HG02943 (cell line): ENCODE measurements around the gene SPRYD3.
"Not testable (repeated sequence)": the region's sequence is repeated elsewhere in the genome, so short reads cannot be mapped to it uniquely, and the experiment has no call there.

ENCODE experiments used
- ATAC-seq: cut with Tn5 transposase; IDR thresholded peaks from one replicate; pipeline ENCODE4 v1.9.1; 2021; ENCODE audit warnings: mild to moderate bottlenecking, low read depth, moderate library complexity; ENCODE audit not compliant: unreplicated experiment

SPRYD3 gene

DNA sequence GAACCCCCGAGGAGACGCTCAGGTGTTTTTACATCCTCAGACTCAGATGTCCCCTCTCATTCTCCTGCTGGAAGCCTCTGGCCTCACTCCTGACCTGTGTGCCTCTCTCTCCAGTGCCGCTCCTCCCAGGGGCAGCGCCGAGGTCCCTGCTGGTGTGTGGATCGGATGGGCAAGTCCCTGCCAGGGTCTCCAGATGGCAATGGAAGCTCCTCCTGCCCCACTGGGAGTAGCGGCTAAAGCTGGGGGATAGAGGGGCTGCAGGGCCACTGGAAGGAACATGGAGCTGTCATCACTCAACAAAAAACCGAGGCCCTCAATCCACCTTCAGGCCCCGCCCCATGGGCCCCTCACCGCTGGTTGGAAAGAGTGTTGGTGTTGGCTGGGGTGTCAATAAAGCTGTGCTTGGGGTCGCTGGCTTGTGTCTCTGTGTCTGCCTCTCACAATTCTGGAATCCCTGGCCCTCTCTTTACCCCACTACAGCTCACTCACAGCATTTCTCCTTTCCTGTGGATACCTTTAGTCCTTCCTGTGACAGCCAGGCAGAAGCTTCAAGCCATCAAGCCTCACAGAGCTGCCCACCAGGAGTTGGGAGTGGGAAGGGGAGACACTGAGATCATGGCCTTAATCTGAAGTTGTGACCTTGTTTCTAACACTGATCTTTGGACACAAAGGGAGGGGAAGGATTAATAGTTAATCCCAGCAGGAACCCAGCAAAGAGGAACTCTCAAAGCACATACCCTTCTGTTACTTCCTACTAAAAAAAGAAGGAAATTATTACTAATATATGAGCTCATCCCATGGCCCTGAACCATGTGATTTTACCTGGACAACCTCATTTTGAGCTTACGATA is 23.0 kb upstream of the SPRYD3 start:
- no peak for ATAC-seq

DNA sequence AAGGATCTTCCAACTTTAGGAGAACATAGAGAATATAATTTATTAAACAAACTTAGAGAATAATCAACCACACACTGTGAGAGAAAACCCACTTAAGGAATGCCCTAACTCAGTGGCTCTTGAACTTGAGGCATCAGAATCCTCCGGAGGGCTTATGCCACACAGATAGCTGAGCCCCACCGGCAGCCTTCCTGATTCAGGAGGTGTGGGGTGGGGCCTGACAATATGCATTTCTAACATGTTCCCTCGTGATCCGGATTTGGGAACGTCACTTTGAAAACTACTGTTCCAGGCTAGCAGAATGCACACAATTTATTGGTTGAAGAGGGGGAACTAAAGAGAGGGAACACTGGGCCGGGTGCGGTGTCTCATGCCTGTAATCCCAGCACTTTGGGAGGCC is 22.1 kb upstream of the SPRYD3 start:
- ATAC-seq, result no peak

DNA sequence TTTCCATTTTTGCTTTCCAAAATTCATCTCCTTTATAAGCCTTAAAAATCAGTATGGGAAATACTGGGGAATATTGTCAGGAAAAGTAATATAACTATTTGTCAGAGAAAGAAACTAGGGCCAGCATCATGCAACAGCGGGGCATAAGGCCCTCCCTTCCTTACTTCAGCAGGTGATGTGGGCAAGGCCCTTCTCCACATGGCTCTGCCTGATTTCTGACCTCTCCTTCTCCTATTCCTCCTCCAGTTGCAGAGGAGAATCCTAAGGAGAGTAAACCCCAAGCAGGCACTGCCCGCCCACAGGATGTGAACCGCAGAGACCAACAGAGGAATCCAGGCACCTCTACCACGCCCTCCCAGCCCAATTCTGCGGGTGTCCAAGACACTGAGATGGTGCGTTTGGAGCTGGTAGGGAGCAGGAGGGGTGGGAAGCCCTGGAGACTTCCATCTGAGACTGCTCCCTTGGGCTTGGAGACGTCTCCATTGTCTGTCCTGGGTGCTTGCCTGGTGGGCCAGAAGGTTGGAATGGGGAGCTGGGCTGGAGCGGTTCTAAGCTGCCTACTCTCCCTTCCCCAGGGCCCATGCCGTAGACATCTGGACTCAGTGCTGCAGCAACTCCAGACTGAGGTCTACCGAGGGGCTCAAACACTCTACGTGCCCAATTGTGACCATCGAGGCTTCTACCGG is 21.4 kb upstream of the SPRYD3 start:
- ATAC-seq, result no peak

GRCh38 chr12:53099071-53099882 is 20.1 kb upstream of the SPRYD3 start:
- no peak for ATAC-seq

DNA sequence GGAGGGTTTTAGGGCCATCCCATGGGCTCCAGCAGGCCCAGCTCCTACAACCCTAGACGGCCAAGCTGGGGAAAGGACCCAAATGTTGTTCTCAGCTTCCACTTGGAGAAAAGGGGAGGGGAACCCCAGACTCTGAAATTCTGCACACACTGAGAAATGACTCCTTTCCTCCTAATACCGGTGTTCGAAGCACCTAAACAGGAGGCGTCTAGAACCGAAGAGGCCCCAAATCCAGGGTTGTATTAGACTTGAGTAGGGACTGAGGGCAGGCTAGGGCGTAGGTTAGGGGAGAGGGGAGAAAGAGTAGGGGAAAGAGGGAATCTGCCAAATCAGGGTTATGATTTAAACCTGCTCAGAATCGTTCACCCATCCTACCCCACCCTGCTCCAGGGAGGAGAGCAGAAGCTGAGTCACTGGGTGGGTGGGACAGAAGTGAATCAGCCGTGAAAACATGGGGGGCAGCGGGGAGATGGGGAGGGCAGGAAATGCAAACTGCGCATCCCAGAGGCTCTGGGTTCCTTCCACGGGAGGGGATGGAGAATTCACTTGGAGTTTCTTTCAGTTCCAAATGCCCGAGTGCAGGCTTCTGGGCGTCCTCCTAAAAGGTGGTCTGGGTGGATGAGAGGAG is 19.3 kb upstream of the SPRYD3 start:
- ATAC-seq, result no peak

DNA sequence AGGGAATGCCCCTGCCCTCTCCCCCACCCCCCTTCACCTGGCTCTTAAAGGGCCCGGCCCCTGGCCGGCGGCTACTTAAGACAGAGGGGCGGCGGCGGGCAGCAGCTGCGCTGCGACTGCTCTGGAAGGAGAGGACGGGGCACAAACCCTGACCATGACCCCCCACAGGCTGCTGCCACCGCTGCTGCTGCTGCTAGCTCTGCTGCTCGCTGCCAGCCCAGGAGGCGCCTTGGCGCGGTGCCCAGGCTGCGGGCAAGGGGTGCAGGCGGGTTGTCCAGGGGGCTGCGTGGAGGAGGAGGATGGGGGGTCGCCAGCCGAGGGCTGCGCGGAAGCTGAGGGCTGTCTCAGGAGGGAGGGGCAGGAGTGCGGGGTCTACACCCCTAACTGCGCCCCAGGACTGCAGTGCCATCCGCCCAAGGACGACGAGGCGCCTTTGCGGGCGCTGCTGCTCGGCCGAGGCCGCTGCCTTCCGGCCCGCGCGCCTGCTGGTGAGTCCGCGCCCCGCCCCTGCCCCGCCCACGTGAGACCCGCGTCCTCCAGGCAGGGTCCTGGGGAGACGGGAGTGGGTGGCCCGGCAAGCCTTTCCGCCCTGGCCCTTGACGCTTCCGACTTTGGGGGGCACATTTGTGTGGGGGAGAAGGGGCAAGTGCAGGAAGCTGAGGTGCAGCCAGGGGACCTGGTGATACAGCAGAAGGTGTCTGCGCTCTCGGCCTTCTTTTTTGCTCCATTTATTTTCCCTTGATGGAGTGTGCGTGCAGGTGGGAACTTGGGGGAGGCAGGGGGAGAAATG is 18.6 kb upstream of the SPRYD3 start, which contains the start of gene IGFBP6:
Gene IGFBP6 (plus strand): TSS at position 104 of the 790 bp plus-strand sequence. CDS start 51 bp downstream, at position 155.
- ATAC-seq, result no peak

GRCh38 chr12:53097207-53097563 is 18.0 kb upstream of the SPRYD3 start:
- no peak for ATAC-seq

GRCh38 chr12:53096759-53097158 is 17.6 kb upstream of the SPRYD3 start:
- ATAC-seq, result no peak

DNA sequence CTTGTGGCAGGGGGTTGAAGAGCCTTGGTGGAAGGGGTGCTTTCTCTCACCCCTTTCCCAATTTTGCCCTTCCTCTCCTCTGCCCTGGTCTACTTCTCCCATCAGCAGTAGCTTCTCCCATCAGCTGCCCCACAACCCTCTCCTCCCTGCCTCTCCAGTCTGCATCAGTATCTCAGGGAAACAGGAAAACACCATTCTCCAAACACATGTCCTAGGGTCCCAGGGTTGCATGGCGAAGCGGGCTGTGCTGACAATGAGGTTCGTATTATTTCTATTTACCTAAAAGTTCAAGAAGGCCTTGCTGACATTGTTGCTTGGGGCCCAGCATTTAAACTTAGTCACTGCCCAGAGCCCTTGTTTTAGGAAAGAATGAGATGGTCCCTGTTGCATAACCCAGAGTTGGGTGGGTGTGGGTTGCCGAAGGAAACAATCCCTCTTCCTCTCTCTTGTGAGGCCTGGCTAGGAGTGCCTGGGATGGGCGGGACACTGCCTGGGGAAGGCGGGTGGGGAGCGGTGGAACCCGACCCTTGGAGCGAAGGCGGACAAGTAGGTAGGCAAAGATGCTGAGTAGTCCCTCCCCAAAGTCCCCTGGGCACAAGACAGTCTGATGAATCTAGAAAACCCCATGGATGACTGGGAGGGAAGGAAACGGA is 17.0 kb upstream of the SPRYD3 start:
- ATAC-seq, result no peak

GRCh38 chr12:53095596-53095895 is 16.4 kb upstream of the SPRYD3 start:
- ATAC-seq, result not testable (repeated sequence)

- ATAC-seq, result not testable (repeated sequence)
These were observed 15.8 kb upstream of the SPRYD3 start for GRCh38 chr12:53094796-53095595.

DNA sequence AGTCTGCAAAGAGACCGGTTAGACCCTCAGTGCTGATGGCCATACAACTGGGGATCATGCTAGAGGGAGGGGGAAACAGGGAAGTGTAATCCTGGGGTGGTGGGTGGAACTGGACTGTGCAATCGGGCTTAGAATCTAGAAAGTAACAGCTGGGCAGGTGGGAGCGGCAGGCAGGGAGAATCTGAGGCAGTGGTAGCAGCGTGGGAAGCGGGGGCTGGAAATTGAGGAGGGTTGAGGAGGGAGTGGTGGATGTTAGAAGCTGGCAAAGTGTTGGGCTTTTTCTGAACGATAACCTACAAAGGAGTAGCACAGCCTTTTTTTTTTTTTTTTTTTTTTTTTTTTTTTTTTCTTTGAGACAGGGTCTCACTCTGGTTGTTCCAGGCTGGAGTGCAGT is 15.2 kb upstream of the SPRYD3 start:
- ATAC-seq, result no peak

- ATAC-seq, result no peak
These were observed 14.7 kb upstream of the SPRYD3 start for GRCh38 chr12:53093777-53094393.

- ATAC-seq, result no peak
These were observed 12.6 kb upstream of the SPRYD3 start for GRCh38 chr12:53091756-53092155.

DNA sequence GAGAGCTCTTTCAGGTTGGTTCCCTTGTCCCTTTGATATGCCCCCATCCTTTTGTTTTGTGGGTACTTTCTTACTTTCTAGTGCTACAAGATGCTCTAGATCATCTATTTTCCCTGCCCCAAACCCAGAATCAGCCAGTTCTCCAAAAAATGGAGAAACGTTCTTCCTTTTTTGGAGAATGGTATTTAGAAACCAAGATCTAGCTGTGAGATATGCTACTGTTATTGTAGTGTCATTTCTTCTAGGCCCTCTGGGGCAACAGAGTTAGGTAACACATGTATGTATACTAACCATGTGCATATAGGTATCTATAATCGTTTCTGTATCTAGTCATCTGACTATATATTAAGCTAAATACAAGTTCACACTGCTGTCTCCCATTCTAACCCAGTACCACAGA is 11.4 kb upstream of the SPRYD3 start:
- no peak for ATAC-seq

GRCh38 chr12:53090105-53090504 is 10.9 kb upstream of the SPRYD3 start:
- ATAC-seq, result no peak

DNA sequence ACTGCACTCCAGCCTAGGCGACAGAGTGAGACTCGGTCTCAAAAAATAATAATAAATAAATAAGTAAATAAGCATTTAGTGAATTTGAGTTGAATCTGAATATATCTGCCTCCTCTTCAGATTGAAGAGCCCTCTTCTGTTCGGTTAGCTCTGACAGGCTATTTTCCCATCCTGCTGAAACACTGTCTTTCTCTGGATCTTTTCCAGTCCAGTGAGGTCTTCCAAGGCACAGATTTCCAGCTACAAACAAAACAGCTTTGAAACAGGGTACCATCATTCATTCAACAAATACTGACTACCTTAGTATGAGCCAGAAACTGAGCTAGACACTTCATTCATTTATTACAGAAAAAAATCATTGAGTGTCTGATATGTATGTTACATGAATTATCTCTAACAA is 7.2 kb upstream of the SPRYD3 start:
- ATAC-seq, result no peak

DNA sequence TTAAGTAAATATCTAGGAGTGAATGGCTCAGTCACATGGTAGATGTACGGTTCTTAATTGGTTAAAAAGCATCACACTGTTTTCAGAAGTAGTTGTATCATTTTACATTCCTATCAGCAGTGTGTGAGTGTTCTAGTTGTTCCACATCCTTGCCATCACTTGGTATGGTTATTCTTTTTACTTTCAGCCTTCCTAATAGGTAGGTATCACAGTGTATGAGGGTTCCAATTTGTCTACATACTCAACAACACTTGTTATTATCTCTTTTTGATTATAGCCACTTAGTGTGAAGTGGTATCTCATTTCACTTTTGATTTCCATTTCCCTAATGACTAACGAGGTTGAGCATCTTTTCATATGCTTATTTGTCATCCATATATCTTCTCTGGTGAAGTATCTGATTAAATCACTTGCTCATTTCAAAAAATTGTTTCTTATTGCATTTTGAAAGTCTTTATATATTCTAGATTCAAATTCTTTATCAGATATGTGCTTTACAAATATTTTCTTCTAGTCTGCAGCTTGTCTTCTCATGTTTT is 3.5 kb upstream of the SPRYD3 start:
- ATAC-seq, result no peak
